Tibial nerve (tissue), 4 donors: ENCODE results near the gene MXD4. TPM values are rescaled to one million over a fixed set of nuclear protein-coding genes. Genes with fewer than 3 reads are reported as not detected.

Source experiments
- DNase-seq, 2 donors: peaks; one replicate each; pipeline ENCODE4 v3.0.0-alpha.2; 2019; ENCODE audit warnings: low spot score in 2 of 2
- H3K27ac ChIP-seq, 4 donors: fragments of 200-600 bp; sonication (generic) in 3 of 4; one replicate each; pipeline ENCODE4 v1.5.1; 2017 to 2019; ENCODE audit warnings: mild to moderate bottlenecking in 1 of 4
- H3K27me3 ChIP-seq, 2 donors: fragments of 200-600 bp; sonication (generic) in 1 of 2; one replicate each; pipeline versions ENCODE4 v1.5.1 to v1.6.0; 2017 to 2019
- H3K36me3 ChIP-seq, 3 donors: fragments of 200-600 bp; sonication (generic); one replicate each; pipeline ENCODE4 v1.5.1; 2018 to 2019
- H3K4me1 ChIP-seq, 4 donors: fragments of 200-600 bp; sonication (generic) in 3 of 4; one replicate each; pipeline ENCODE4 v1.5.1; 2017 to 2019
- H3K4me3 ChIP-seq, 4 donors: fragments of 200-600 bp; sonication (generic) in 3 of 4; one replicate each; pipeline ENCODE4 v1.5.1; 2017 to 2019; ENCODE audit warnings: mild to moderate bottlenecking in 1 of 4, moderate library complexity in 1 of 4
- H3K9me3 ChIP-seq, 4 donors: fragments of 200-600 bp; sonication (generic) in 3 of 4; one replicate each; pipeline ENCODE4 v1.5.1; 2017 to 2019
- CTCF ChIP-seq, 5 experiments: fragments of 200-600 bp in 3 of 5; fragments of 450-650 bp in 2 of 5; sonication (generic) in 3 of 5; IDR thresholded peaks; one replicate each; pipeline ENCODE4 v1.5.1; 2016 to 2019; ENCODE audit warnings: antibody characterized with exemption in 5 of 5, mild to moderate bottlenecking in 3 of 5, moderate library complexity in 2 of 5
- EP300 ChIP-seq, 2 donors: sonication (generic); formaldehyde crosslinking; IDR thresholded peaks; one replicate each; pipeline ENCODE4 v1.6.1; 2017; ENCODE audit warnings: antibody characterized with exemption in 2 of 2, mild to moderate bottlenecking in 1 of 2
- POLR2A ChIP-seq, 2 donors: fragments of 450-650 bp; IDR thresholded peaks; one replicate each; pipeline ENCODE4 v1.6.1; 2017; ENCODE audit warnings: antibody characterized with exemption in 2 of 2, mild to moderate bottlenecking in 2 of 2, moderate library complexity in 2 of 2
- WGBS, 2 donors: methylation state at CpG; one replicate each; pipeline ENCODE4 v1.1.5; 2018; 5-methylcytosine and 5-hydroxymethylcytosine counted together
- total RNA-seq, 4 donors: library from RNA; depleted of rRNA; stranded (reverse); fragments of >200 nt; gene quantifications; one replicate each; pipeline ENCODE4 v1.1.0, GENCODE V29; 2016

Gene MXD4
- total RNA-seq, 4 donors from 2014 or later: 62.4 to 77.1 (median 62.9) TPM

GRCh38 chr4:2281575-2282343, 19.9 kb upstream of the MXD4 start:
- Histone ChIP-seq H3K9me3 (no peaks in the 10 kb centered on the region), H3K27ac (peak overlapping the region in 1 of 4 donors; percentile 60), H3K36me3 (peaks cover 0 to 4% (median 0%) of the 10 kb centered on the region in 3 donors), H3K4me1 (peaks cover 0 to 5% (median 2%) of the 10 kb centered on the region in 4 donors), H3K4me3 (no peak overlapping the region), H3K27me3 (no peaks in the 10 kb centered on the region)
- DNase-seq: no peak
- 54 to 75% methylated on average over 10 of the region's 10 CpGs for WGBS, 2 donors
- TF ChIP-seq CTCF (IDR thresholded peaks at IDR 0.05): no peak

- DNase-seq: no peak
- Histone ChIP-seq H3K4me3 (no peak overlapping the region), H3K36me3 (peaks cover 0 to 4% (median 0%) of the 10 kb centered on the region in 3 donors), H3K4me1 (peaks cover 0 to 5% (median 0%) of the 10 kb centered on the region in 4 donors), H3K27ac (peak overlapping the region in 1 of 4 donors; percentile 60), H3K9me3 (no peaks in the 10 kb centered on the region), H3K27me3 (no peaks in the 10 kb centered on the region)
- no peak for TF ChIP-seq CTCF (IDR thresholded peaks at IDR 0.05)
- no peak for TF ChIP-seq POLR2A (IDR thresholded peaks at IDR 0.05)
- 62 to 65% methylated on average over 13 of the region's 13 CpGs for WGBS, 2 donors
These were observed 18.8 kb upstream of the MXD4 start for GRCh38 chr4:2280531-2281300.

GRCh38 chr4:2277956-2278355, 16.0 kb upstream of the MXD4 start:
- DNase-seq: no peak

GRCh38 chr4:2276581-2277325, 14.8 kb upstream of the MXD4 start:
- Histone ChIP-seq H3K36me3 (peaks cover 0 to 25% (median 0%) of the 10 kb centered on the region in 3 donors), H3K4me1 (peaks cover 0 to 4% (median 0%) of the 10 kb centered on the region in 4 donors), H3K27me3 (no peaks in the 10 kb centered on the region), H3K4me3 (no peak overlapping the region), H3K27ac (no peak overlapping the region), H3K9me3 (no peaks in the 10 kb centered on the region)
- 93 to 95% methylated on average over 30 of the region's 30 CpGs for WGBS, 2 donors
- no peak for DNase-seq
- no peak for TF ChIP-seq CTCF (IDR thresholded peaks at IDR 0.05)
- no peak for TF ChIP-seq POLR2A (IDR thresholded peaks at IDR 0.05)
- no peak for TF ChIP-seq EP300 (IDR thresholded peaks at IDR 0.05)

More at GRCh38 chr4:2277956-2278355, 16.0 kb upstream of the MXD4 start:
- no peaks in the 10 kb centered on the region for H3K9me3 ChIP-seq
- H3K36me3 ChIP-seq: peaks cover 0 to 14% (median 0%) of the 10 kb centered on the region in 3 donors
- no peaks in the 10 kb centered on the region for H3K27me3 ChIP-seq
- no peak overlapping the region for H3K27ac ChIP-seq
- TF ChIP-seq EP300 (IDR thresholded peaks at IDR 0.05) (no peak), CTCF (IDR thresholded peaks at IDR 0.05) (no peak), POLR2A (IDR thresholded peaks at IDR 0.05) (no peak)
- peaks cover 0 to 5% (median 0%) of the 10 kb centered on the region in 4 donors for H3K4me1 ChIP-seq
- 89 to 90% methylated on average over 9 of the region's 9 CpGs for WGBS, 2 donors
- H3K4me3 ChIP-seq: no peak overlapping the region
